Measurements from ENCODE around the gene FAM53A. TPM values are rescaled to one million over a fixed set of nuclear protein-coding genes. Genes with fewer than 3 reads are reported as not detected.
A peak's percentile ranks its signal among the peaks of the same experiment; 100 is the strongest.

Gene FAM53A
- total and polyA plus RNA-seq, 2 of the 4 experiments (the other 2 are of a cell fraction), result 2.0 to 3.1 TPM

DNA sequence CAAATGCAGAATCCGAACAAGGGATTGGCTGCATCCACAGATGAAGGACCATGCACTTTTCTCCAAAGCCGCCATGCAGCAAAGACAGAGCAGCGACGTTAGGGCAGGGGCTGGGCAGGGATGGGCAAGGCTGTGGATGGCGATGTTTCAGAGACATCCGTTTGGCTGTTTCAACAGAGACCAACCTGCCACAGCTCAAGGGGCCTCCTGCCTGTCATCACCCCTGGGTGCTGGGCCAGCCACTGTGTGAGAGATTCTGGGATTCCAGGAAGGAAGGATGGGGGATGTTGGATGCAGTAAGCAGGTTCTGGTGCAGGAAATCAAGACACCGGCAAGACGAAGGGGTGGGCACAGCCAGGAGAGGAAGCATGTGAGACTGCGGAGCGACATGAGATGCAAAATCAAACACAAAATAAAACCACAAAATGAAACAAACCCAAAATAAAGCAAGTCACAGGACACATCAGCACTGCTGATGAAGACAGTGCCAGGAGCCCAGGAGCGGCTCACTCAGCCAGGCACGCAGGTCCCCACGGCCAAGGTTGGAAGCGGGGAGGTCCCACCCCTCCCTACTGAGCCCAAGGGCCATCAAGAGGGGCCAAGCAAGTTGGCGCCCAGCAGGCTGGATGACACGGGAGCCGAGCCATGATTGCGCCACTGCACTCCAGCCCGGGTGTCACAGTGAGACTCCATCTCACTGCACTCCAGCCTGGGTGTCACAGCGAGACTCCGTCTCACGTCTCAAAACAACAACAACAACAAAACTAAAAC lies 68.1 kb downstream of the FAM53A start:
- in situ Hi-C loops (cut with MboI; ENCODE audit: low sequenced_read_pairs) (no loop called here), intact Hi-C loops (cut with micrococcal nuclease) (no loop called here), dilution Hi-C loops (cut with HindIII; ENCODE audit: low sequenced_read_pairs, unreplicated experiment) (no loop called here)
- Histone ChIP-seq H3K27me3 (ENCODE audit: control insufficient read depth, insufficient read depth, low read length) (no peaks in the 10 kb centered on the region), H4K5ac (ENCODE audit: low read depth, low read length) (no peak overlapping the region), H3K23ac (ENCODE audit: low read depth, low read length) (no peak overlapping the region), H2BK15ac (ENCODE audit: low read depth, low read length) (no peak overlapping the region), H3K56ac (ENCODE audit: extremely low read depth, insufficient read depth, low read length) (no peak overlapping the region), H3K4me1 (ENCODE audit: control insufficient read depth, insufficient read depth, low read length) (no peaks in the 10 kb centered on the region), H2AK5ac (ENCODE audit: low read depth, low read length) (no peak overlapping the region), H3K18ac (ENCODE audit: low read depth, low read length) (no peak overlapping the region), H3K79me1 (ENCODE audit: low read depth in 1 of 2, low read length in 2 of 2) (no peaks in the 10 kb centered on the region), H3K9me3 (ENCODE audit: control insufficient read depth, insufficient read depth, low read length) (peaks cover 2% of the 10 kb centered on the region), H3K4ac (ENCODE audit: low read depth, low read length) (no peak overlapping the region), H2BK20ac (ENCODE audit: low read depth, low read length) (no peak overlapping the region), H4K8ac (ENCODE audit: low read depth in 2 of 2, low read length in 2 of 2) (no peak overlapping the region), H3K4me2 (ENCODE audit: low read depth, low read length) (no peak overlapping the region), H3K9ac (ENCODE audit: low read depth, low read length) (no peak overlapping the region), H4K20me1 (ENCODE audit: insufficient read depth, low read length) (no peaks in the 10 kb centered on the region; the same call in none of the 2 replicates), H2BK120ac (ENCODE audit: low read depth, low read length) (no peak overlapping the region), H3K36me3 (ENCODE audit: control insufficient read depth, insufficient read depth, low read length) (no peaks in the 10 kb centered on the region), H3K27ac (ENCODE audit: insufficient read depth, low read length) (no peak overlapping the region), H2AK9ac (replicated peaks; ENCODE audit: low read depth, low read length, poor library complexity) (no peak overlapping the region), H2BK5ac (ENCODE audit: low read depth, low read length, poor library complexity, severe bottlenecking) (no peak overlapping the region), H4K91ac (ENCODE audit: insufficient read depth, low read depth, low read length) (no peak overlapping the region), H3K14ac (replicated peaks; ENCODE audit: low read depth, low read length) (no peak overlapping the region), H3K4me3 (ENCODE audit: insufficient read depth, low read depth, low read length) (no peak overlapping the region), H3K9me1 (ENCODE audit: insufficient read depth, low read length) (no peaks in the 10 kb centered on the region; the same call in 1 of the 2 replicates), H2AFZ (replicated peaks; ENCODE audit: low read length, poor library complexity) (peak overlapping the region; percentile 39)
- no TSS peak for BruUV-seq (replicated peaks)
- CTCF ChIA-PET, result no interaction called here
- WGBS, 2 experiments (ENCODE audit: extremely low coverage in 2 of 2, insufficient read length in 1 of 2), result 94% methylated on average over 6 of the region's 22 CpGs; no CpG with 5 or more reads in 1 of the 2 experiments
- DNase-seq (no peak), ATAC-seq (ENCODE audit: low read depth) (no peak)
- TF ChIP-seq, protein P1, sequence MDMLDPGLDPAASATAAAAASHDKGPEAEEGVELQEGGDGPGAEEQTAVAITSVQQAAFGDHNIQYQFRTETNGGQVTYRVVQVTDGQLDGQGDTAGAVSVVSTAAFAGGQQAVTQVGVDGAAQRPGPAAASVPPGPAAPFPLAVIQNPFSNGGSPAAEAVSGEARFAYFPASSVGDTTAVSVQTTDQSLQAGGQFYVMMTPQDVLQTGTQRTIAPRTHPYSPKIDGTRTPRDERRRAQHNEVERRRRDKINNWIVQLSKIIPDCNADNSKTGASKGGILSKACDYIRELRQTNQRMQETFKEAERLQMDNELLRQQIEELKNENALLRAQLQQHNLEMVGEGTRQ (IDR thresholded peaks at IDR 0.05; ENCODE audit: low read depth, low read length), result no peak
- POLR2A ChIA-PET (ENCODE audit: unreplicated experiment), result no interaction called here
